PC-3 (cell line): ENCODE data around the gene FAM25G. TPM values are rescaled to one million over a fixed set of nuclear protein-coding genes. Genes with fewer than 3 reads are reported as not detected.

Experiments
- ATAC-seq: fragments of 200-7000 bp; cut with Tn5 transposase; 2 replicates; pipeline ENCODE4 v1.9.1; 2020; ENCODE audit warnings: mild to moderate bottlenecking, moderate library complexity
- BruUV-seq: library from RNA; stranded (reverse); fragments of 400-500 nt; replicated peaks from 2 replicates; lab custom pipeline; 2021; lab: Mats Ljungman, UMichigan
- CTCF ChIA-PET: fragments of 300-600 bp; sonication (Branson Sonifier 250); formaldehyde crosslinking; loops from one replicate; lab custom pipeline; 2022; ENCODE audit warnings: antibody characterized with exemption; lab: Charles Lee
- POLR2A ChIA-PET: fragments of 300-600 bp; sonication (Branson Sonifier 250); formaldehyde crosslinking; loops from one replicate; lab custom pipeline; 2022; ENCODE audit warnings: antibody characterized with exemption; ENCODE audit not compliant: unreplicated experiment; lab: Charles Lee
- DNase-seq: peaks from one replicate; pipeline ENCODE4 v3.0.0-alpha.2; 2015
- H2AFZ ChIP-seq: fragments of 300-600 bp; sonication (generic); 2 replicates; pipeline ENCODE4 v1.6.0; 2016; ENCODE audit warnings: antibody characterized with exemption, low read length
- H3F3A ChIP-seq: fragments of 300-600 bp; sonication (generic); one replicate; pipeline ENCODE4 v1.6.0; 2017; ENCODE audit warnings: antibody characterized with exemption, low read length, control low read depth, mild to moderate bottlenecking; ENCODE audit not compliant: unreplicated experiment
- H3K27ac ChIP-seq: fragments of 300-600 bp; sonication (generic); 2 replicates; pipeline ENCODE4 v1.5.1; 2016; ENCODE audit warnings: mild to moderate bottlenecking, low read length
- H3K27me3 ChIP-seq: fragments of 300-600 bp; sonication (generic); 2 replicates; pipeline ENCODE4 v1.6.1; 2016; ENCODE audit warnings: low read length, mixed read lengths
- H3K36me3 ChIP-seq: fragments of 300-600 bp; sonication (generic); 2 replicates; pipeline ENCODE4 v1.6.1; 2016; ENCODE audit warnings: low read depth, mixed run types, low read length, mixed read lengths
- H3K4me1 ChIP-seq: fragments of 300-600 bp; sonication (generic); 2 replicates; pipeline ENCODE4 v1.5.1; 2016; ENCODE audit warnings: low read length; ENCODE audit not compliant: insufficient read depth
- H3K4me2 ChIP-seq: fragments of 300-600 bp; sonication (generic); 2 replicates; pipeline ENCODE4 v1.6.0; 2016; ENCODE audit warnings: low read length
- H3K4me3 ChIP-seq: fragments of 300-600 bp; sonication (generic); 2 replicates; pipeline ENCODE4 v1.5.1; 2016; ENCODE audit warnings: mild to moderate bottlenecking, low read length, mixed read lengths
- H3K79me2 ChIP-seq: fragments of 300-600 bp; sonication (generic); 2 replicates; pipeline ENCODE4 v1.6.1; 2017; ENCODE audit warnings: low read length, mixed read lengths
- H3K9ac ChIP-seq: fragments of 300-600 bp; sonication (generic); 2 replicates; pipeline ENCODE4 v1.6.0; 2016; ENCODE audit warnings: mild to moderate bottlenecking, low read length
- H3K9me2 ChIP-seq: fragments of 300-600 bp; sonication (generic); replicated peaks from 2 replicates; pipeline ENCODE4 v1.6.1; 2016; ENCODE audit warnings: mixed run types, low read length, mixed read lengths
- H3K9me3 ChIP-seq: fragments of 300-600 bp; sonication (generic); 2 replicates; pipeline ENCODE4 v1.6.1; 2016; ENCODE audit warnings: low read length, mixed read lengths
- H4K20me1 ChIP-seq: fragments of 300-600 bp; sonication (generic); 2 replicates; pipeline ENCODE4 v1.6.1; 2016; ENCODE audit warnings: low read length, mixed read lengths
- EZH2 ChIP-seq: fragments of 300-600 bp; sonication (generic); IDR thresholded peaks from one replicate; pipeline ENCODE4 v1.6.1; 2017; ENCODE audit warnings: antibody characterized with exemption, mild to moderate bottlenecking, low read length; ENCODE audit not compliant: unreplicated experiment
- EZH2phosphoT487 ChIP-seq: fragments of 300-600 bp; sonication (generic); IDR thresholded peaks from 2 replicates; pipeline ENCODE4 v1.6.1; 2018; ENCODE audit warnings: mild to moderate bottlenecking, antibody characterized with exemption, low read length, borderline replicate concordance
- intact Hi-C: fragments of 100-400 bp; cut with micrococcal nuclease; formaldehyde crosslinking; loops from 2 replicates; pipeline ENCODE4 v1.9.0; 2023
- total RNA-seq: library from RNA; depleted of rRNA; stranded (reverse); fragments of >200 nt; gene quantifications from 2 replicates; pipeline ENCODE4 v1.2.3, GENCODE V29; 2014
- TF ChIP-seq, protein P1 (sequence below): fragments of 300-600 bp; sonication (generic); conservative IDR thresholded peaks from 2 replicates; pipeline ENCODE4 v1.5.1; 2017; ENCODE audit warnings: antibody characterized with exemption, low read depth, mild to moderate bottlenecking, low read length

The FAM25G gene
- total RNA-seq, 1 experiment from 2014 or later, result not detected

- Histone ChIP-seq H2AFZ (no peak overlapping the region), H3K27ac (no peak overlapping the region), H3K9me2 (no peaks in the 10 kb centered on the region), H3F3A (no peaks in the 10 kb centered on the region), H3K4me1 (peaks cover 4% of the 10 kb centered on the region; the same call in 1 of the 2 replicates), H3K9ac (no peak overlapping the region), H3K27me3 (no peaks in the 10 kb centered on the region), H3K79me2 (no peaks in the 10 kb centered on the region), H3K4me2 (no peak overlapping the region), H3K9me3 (no peaks in the 10 kb centered on the region), H3K36me3 (no peaks in the 10 kb centered on the region), H3K4me3 (no peak overlapping the region), H4K20me1 (no peaks in the 10 kb centered on the region)
- ChIA-PET POLR2A (no interaction called here), CTCF (no interaction called here)
- no peak for ATAC-seq
- no peak for DNase-seq
- TF ChIP-seq, protein P1, sequence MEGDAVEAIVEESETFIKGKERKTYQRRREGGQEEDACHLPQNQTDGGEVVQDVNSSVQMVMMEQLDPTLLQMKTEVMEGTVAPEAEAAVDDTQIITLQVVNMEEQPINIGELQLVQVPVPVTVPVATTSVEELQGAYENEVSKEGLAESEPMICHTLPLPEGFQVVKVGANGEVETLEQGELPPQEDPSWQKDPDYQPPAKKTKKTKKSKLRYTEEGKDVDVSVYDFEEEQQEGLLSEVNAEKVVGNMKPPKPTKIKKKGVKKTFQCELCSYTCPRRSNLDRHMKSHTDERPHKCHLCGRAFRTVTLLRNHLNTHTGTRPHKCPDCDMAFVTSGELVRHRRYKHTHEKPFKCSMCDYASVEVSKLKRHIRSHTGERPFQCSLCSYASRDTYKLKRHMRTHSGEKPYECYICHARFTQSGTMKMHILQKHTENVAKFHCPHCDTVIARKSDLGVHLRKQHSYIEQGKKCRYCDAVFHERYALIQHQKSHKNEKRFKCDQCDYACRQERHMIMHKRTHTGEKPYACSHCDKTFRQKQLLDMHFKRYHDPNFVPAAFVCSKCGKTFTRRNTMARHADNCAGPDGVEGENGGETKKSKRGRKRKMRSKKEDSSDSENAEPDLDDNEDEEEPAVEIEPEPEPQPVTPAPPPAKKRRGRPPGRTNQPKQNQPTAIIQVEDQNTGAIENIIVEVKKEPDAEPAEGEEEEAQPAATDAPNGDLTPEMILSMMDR, result no peak
- no peak for TF ChIP-seq EZH2phosphoT487
- TF ChIP-seq EZH2, result no peak
- no TSS peak for BruUV-seq
- intact Hi-C loops, result no loop called here
These were observed 49.1 kb downstream of the FAM25G start for GRCh38 chr10:47442351-47442750.

DNA sequence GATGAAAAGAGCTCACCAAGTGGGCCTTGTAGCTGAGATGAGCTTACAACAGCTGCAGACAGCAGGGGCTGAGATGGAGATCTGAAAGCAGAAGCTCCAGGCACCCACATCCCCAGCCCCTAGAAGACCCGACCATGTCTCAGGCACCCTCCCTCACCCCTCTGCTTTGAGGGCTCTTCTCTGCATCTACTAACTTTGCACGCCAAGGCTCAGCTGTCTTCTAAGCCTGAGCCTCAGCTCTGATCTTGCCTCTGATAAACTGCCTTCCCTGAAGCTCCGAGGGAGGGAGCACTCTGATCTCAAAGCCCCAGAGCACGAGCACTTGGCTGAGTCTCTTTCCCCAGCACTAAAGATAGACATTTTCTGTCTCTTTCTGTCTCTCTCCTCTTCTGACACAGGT, 49.6 kb downstream of the FAM25G start:
- Histone ChIP-seq H3K36me3 (no peaks in the 10 kb centered on the region), H3K9me2 (no peaks in the 10 kb centered on the region), H3K4me1 (peaks cover 4% of the 10 kb centered on the region; the same call in 1 of the 2 replicates), H4K20me1 (no peaks in the 10 kb centered on the region), H3K27me3 (no peaks in the 10 kb centered on the region), H3K4me3 (no peak overlapping the region), H3K9ac (no peak overlapping the region), H2AFZ (no peak overlapping the region), H3K79me2 (no peaks in the 10 kb centered on the region), H3K27ac (no peak overlapping the region), H3F3A (no peaks in the 10 kb centered on the region), H3K4me2 (no peak overlapping the region), H3K9me3 (no peaks in the 10 kb centered on the region)
- TF ChIP-seq, protein P1, result no peak
- DNase-seq, result no peak
- BruUV-seq, result no TSS peak
- ChIA-PET POLR2A (no interaction called here), CTCF (no interaction called here)
- no peak for ATAC-seq
- intact Hi-C loops, result no loop called here

- no peak for ATAC-seq
- Histone ChIP-seq H3F3A (no peaks in the 10 kb centered on the region), H3K27ac (no peak overlapping the region), H3K9me3 (no peaks in the 10 kb centered on the region), H3K4me2 (no peak overlapping the region), H3K27me3 (no peaks in the 10 kb centered on the region), H3K9ac (no peak overlapping the region), H3K79me2 (no peaks in the 10 kb centered on the region), H2AFZ (no peak overlapping the region), H3K36me3 (no peaks in the 10 kb centered on the region), H4K20me1 (no peaks in the 10 kb centered on the region), H3K4me1 (peaks cover 4% of the 10 kb centered on the region; the same call in 1 of the 2 replicates), H3K4me3 (no peak overlapping the region), H3K9me2 (no peaks in the 10 kb centered on the region)
- DNase-seq, result no peak
- ChIA-PET POLR2A (no interaction called here), CTCF (interaction anchor here (0.8 kb wide), 1 partner anchor 95 kb away, joined by 4 read pairs; no protein-coding TSS in a partner anchor)
- TF ChIP-seq EZH2 (no peak), EZH2phosphoT487 (no peak)
- TF ChIP-seq, protein P1, result no peak; the same call in 1 of the 2 replicates
- no TSS peak for BruUV-seq
- intact Hi-C loops, result no loop called here
These were observed 51.3 kb downstream of the FAM25G start for GRCh38 chr10:47440207-47440606.
